GM19468 (cell line): ENCODE data around the gene PTPRN2.
"Not testable (repeated sequence)": the region's sequence is repeated elsewhere in the genome, so short reads cannot be mapped to it uniquely, and the experiment has no call there.

Source experiments
- ATAC-seq: cut with Tn5 transposase; IDR thresholded peaks from one replicate; pipeline ENCODE4 v1.9.1; 2021; ENCODE audit warnings: mild to moderate bottlenecking, moderate library complexity, moderate number of reproducible peaks; ENCODE audit not compliant: unreplicated experiment; ENCODE audit errors: extremely low read depth

The PTPRN2 gene

DNA sequence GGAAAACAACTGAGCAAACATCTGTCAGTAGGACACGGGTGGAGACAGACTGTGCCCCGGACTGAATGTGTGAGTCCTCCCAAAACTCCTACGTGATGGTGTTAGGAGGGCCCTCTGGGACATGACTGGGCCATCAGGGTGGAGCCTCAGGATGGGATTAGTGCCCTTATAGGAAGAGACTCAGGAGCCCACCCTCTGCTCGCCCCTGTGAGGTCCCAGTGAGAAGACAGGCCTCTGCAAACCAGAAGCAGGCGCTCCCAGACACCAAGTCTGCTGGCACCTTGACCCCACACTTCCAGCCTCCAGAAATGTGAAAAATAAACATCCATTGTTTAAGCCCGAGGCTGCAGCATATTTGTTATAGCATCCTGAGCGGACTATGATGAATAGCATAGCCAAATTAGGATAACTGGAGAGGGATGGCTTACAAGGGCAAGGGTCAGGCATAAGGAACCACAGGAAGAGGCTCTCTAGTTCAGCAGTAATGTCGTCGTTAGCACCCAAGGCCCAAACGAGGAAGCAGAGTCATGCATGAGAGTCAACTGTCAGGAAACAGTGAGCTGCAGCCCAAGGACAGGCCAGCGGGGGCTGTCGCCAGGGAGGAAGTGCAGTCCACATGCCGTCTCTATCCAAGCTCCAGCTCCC is 50.6 kb downstream of the PTPRN2 start:
- ATAC-seq, result no peak

DNA sequence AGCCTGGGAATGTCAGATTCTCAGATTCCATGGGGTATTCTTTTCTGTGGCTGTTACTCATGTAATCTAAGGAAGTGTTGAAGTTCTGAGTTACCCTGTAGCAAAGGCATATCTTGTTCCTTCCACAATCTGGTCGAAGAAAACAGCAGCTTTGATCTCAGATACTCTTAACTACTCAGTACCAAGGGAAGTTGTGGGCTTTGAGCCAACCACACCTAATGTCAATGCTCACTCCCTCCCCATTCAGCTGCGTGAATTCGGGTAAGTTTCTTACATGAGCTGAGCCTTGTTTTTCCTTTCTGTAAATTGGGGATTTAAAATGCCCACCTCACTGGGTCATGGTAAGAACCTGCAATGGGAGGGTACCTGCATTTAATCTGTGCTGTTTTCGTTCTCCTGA is 52.5 kb downstream of the PTPRN2 start:
- ATAC-seq, result no peak

DNA sequence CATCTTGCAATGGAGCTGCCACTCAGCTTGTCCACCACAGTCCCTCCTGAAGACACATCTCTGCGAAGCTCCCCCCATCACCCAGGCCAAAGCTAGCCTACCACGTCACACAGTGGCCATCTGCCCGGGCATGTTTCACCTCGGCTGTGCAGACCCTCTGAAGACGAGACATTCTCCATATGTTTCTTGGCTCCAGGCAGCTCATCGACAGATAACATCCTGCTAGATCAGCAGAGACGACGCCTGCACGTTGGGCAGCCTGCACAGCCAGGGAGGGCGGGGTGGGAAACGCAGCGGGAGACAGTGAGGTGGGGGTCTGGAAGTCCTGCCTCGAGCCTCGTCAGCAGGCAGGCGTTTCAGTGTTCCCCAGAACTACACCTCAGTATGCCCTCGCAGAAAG is 53.0 kb downstream of the PTPRN2 start:
- ATAC-seq, result no peak

DNA sequence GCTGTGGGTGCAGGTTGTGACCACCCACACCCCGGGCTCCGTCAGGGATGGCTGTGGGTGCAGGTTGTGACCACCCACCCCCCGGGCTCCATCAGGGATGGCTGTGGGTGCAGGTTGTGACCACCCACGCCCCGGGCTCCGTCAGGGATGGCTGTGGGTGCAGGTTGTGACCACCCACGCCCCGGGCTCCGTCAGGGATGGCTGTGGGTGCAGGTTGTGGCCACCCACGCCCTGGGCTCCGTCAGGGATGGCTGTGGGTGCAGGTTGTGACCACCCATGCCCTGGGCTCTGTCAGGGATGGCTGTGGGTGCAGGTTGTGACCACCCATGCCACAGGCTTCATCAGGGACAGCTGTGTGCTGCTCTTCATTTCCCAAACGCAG is 53.5 kb downstream of the PTPRN2 start:
- ATAC-seq, result not testable (repeated sequence)

DNA sequence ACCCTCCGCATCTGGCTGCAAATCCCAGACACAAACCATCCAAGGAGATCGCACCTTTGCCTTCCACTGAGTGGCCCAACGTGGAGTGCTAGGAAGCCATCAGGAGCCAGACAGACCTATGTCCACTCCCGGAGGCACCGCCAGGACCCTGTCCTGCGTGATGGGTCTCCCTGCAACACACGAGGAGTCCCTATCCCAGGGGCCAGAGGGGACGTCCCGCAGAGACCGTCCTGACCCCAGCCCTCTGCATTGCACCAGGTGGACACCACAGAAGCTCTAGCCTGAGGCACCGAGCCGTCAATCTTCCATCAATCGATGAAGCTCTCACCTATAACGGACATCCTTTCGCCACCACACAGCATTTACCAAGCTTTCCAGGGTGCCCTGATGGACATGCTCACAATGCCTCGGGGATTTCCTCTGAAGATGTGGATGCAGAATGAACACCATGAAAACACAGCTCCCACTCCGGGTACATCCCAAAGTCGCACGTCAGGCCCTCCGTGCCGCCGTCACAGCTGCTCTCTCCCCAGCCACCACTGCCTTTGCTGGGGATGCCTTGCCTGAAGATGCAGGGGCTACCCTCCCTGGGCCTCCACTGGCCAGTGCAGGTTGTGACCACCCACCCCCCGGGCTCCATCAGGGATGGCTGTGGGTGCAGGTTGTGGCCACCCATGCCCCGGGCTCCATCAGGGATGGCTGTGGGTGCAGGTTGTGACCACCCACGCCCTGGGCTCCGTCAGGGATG is 54.1 kb downstream of the PTPRN2 start:
- no peak for ATAC-seq

DNA sequence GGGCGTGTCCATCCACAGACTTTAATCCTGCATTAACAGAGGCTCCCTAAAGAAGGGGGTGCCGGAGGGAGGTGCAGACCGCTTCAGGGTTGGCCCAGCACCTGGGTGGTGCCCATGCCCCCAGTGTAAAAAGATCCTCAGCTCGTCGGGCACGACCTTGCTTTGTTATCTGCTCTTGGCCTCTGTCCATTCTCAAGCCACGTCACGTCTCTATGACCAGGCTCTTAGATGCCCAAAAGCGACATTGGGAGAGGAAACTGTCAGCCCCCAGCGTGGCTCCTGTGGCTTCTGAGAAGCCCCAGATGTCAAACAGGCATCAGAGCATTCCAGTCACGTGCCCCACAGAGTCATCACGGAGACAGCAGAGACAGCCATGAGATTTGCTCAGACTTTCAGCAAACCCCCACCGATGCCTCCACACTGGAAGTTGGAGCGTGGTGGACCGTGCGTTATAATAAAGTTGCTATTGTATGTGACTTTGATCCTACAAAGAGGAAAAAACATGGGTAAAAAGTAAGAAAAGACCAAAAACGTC is 55.5 kb downstream of the PTPRN2 start:
- ATAC-seq, result no peak

DNA sequence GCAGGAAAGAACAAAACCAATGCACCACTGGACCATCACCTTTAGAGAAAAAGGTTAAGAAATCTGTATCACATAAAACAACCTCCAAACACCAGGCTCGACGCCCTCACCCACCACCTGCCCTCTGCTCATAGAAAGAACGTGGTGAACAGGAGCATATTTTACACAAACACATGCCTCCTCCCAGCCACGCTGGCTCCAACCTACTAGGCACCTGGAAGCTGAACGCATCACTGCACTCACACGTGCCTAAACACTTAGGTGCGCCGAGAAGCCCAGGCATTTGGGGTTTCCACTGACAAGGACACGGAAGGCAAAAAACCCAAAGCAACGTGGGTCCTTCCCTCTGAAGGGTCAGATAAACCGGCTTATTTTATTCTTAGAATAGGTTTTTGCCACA is 56.0 kb downstream of the PTPRN2 start:
- no peak for ATAC-seq

DNA sequence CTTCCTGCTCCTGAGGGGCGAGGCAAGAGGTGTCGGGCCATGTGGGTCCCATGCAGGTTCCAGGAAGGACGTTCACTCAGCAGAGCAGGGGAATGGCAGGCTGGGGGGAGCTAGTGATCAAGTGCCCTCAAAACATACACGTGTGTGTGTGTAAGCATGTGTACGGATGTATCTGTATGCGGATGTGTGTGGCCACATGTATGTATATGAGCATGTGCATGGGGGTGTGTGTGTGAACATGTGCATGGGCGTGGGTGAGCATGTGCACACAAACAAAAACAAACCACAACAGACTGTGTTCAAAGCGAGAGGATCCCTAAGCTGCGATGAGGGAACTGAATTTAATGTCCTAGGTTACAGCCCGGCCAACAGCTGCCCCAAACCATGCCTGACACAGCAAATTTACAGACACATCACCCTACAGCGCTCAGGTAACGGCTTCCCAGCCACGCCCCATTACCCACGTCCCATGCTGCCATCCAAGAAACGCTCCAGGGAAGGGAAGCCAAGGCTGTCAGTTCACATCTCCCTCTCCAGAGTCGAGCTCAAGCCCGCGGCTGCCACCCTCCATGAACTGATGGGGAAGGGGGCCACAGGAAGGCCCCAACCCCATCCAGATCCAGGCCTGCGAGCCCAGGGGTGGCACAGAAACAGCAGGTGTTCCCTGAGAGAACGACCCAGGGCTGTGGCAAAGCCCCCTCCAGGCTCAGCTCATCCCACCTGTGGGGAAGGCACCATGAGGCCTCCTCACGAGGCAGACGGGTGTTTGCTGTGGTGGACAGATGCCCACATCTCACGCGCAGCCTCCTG is 56.6 kb downstream of the PTPRN2 start:
- no peak for ATAC-seq

DNA sequence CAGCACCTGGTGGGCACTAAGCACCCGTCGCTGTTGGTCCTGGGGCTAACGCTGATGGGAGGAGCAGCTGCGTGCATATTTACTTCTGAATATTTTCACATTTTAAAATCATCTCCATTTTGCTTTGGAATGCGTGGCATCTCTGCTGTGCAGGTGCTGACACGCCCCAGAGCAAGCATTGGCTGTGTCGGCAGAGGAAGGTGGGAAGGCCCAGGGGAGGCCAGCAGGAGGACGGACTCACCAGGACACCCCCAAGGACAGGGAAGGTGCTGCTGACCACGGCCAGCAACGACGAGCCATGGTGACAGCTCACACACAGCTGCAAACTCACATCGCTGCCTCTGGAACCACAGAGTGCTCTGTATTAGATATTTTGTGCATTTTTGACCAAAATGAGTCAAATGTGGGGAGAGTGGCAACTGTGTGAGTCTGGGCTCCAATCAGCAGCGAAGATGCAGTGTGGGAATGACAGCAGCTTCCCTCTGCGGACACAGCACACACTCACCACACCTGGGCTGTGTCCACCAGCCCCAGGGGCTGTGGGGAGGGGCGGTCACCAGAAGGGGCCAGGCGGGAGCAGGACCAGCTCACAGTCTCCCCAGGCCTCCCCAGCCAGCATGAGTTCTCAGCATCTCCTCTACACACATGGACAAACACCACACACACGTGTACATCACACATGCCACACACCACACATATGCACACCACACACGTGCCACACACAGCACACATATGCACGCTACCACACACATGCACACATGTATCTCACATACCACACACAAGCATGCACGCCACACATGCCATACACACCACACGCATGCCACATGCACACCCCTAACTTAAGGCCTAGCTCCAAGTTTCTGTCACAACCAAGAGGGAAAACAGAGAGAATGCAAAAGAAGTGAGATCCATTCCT is 58.2 kb downstream of the PTPRN2 start:
- no peak for ATAC-seq

DNA sequence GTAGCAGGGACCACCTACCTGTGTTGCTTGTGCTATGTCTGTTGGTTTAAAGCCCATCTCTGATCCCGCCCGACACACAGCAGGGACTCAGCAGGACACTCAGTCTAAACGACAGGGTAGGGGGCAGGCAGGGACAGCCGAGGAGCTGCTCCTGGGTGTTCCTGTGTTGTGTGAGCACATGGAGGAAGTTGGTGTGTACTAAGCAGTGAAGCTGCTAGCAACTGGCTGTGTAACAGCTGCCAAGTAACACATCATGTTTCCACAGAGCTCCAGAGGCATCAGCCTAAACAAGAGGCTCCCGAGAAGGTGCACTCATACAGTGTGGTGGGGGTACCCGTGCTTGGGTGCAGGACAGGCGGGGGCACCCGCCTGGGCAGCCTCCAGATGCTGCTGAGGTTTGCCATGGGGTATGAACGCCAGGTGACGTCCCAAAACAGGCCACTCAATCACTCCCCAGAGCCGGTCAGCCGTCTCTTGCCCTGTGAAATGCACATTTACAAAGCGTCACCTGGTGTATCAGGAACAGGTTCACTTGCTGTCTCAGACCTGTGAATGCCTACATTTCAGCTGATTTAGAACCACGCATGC is 59.6 kb downstream of the PTPRN2 start:
- ATAC-seq, result no peak

DNA sequence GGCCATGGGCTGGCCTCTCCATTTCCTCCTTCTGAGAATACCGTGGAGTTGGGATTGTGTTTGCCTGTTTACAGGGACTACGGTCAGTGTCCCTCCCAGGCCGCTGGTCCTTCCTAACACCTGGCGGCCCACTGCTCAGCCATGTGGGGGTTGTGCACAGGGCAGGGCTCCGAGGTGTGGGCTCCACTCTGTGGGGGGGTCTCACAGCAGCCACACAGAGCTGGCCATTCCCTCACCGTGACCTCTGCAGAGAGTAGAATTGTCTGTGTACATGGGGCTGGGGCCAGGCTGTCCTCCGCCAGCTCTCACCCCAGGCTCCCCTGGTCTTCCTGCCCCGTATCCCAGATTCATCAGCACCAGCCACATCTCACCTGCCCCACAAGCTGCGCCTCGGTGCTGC is 60.1 kb downstream of the PTPRN2 start:
- ATAC-seq, result no peak

DNA sequence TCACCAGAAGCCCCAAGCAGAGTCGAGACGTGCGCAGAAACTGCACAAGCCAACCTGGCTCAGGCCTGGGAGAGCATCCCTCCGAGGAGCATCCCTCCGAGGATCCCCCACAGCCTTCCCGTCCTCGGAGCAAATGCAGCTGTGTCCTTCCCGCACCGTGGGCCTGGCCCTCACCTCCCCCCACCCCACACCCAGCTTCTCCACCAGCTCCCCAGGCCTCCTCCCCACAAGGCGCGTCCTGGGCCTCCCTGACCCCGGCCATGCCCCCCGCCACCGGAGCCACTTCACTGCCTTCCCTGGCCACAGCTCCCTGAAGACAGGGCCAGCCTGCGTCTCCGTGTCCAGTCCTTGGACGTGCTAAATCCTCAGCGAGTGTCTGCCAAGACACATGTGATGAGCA is 60.6 kb downstream of the PTPRN2 start:
- ATAC-seq, result no peak

DNA sequence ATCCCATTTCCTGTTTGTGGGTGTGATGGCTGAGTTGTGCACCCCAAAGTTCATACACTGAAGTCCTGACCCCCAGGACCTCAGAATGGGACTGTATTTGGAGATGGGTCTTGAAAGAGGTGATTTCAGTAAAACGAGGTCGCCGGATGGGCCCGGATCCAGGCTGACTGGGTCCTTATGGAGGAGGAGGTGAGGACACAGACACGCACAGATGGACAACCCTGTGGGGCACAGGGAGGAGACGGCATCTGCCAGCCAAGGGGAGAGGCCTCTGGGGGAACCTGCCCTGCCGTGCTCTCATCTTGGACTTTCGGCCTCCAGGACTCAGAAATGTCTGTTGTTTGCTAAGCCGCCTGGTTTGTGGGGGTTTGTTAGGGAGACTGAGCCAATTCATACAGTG is 61.1 kb downstream of the PTPRN2 start:
- ATAC-seq, result no peak

DNA sequence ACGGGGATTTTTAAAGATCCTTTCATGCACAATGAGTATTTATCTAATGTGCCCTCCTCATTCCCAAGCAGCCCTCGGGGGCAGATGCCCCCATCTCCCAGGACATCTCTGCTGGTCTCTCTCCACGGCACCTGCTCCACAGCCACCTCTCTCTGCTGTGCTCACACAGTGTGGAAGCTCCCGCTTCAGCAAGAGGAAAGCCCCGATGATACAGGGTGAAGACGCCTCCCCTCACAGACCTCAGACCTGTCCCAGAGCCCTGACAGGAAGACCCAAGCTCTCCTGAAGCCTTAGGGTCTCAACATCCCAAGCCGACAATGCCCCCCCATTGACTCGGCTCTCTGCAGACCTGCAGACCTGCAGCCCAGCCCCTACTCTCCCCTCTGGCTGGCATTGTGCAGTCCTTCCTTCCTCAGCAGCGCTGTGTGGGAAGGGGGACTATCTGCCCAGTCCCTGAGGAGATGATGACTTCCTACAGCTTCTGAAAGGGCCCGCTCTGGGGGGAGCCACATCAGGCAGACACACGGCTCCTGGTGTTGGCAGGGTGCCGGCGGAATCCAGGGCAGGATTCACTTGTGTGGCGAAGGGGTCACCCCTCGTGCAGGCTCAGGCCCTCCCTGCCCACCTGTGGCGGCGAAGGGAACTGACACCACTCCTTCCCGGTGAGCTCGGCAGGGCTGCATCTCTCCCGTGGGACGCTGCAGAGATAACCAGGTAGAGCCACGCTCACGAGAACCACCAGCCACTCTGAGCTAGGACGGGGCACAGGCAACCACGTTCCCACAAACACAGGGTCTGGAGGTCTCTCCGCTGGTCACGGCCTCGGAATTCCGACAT is 61.8 kb downstream of the PTPRN2 start:
- ATAC-seq, result no peak

DNA sequence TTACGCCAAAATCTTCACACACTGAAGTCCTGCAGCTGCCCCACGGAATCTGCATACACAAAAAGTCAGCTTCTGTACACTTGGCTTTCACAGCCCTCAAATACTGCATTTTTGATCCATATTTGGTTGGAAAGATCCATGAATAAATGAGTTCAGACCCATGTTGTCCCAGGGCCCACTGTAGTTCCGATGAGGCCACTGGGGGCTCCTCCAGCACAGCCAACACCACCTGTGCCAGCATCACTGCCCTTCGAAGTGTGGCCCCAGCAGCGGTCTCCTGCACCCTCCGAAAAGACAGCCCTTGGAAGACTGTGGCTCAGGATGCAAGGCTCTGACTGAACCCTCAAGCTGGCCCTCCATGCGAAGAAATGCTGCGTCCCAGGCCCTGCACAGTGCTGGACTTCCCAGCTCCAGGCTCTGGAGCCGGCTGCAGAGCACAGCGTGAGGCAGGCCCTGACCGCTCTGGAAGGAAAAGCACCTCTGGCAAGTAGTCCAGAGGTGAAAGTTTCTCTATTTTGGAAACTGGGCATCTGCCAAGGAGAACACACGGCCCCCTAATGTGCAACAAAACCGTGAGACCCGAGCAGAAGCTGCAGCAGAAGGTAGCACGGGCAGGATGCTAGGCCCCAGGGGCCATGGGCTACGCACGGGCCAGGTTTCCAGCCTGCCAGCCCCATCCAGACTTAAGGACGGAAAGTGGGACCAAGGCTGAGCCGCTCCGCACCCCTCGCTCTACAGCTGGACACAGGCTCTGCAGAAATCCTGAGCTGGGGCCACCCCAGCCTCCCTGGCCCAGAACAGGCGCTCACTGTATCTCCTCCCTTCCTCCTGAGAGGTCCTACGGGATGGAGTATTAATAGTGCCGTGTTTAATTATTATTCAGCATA is 62.6 kb downstream of the PTPRN2 start:
- no peak for ATAC-seq

DNA sequence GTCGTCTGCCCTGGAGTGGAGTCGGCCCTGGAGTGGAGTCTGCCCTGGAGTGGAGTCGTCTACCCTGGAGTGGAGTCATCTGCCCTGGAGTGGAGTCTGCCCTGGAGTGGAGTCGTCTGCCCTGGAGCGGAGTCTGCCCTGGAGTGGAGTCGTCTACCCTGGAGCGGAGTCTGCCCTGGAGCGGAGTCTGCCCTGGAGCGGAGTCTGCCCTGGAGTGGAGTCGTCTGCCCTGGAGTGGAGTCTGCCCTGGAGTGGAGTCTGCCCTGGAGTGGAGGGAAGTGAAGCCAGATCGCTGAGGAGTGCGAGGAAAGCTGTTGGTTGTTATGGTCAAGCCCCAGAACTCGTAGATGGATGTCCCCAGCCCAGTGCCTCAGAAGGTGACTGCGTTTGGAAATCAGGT is 63.3 kb downstream of the PTPRN2 start:
- not testable (repeated sequence) for ATAC-seq

DNA sequence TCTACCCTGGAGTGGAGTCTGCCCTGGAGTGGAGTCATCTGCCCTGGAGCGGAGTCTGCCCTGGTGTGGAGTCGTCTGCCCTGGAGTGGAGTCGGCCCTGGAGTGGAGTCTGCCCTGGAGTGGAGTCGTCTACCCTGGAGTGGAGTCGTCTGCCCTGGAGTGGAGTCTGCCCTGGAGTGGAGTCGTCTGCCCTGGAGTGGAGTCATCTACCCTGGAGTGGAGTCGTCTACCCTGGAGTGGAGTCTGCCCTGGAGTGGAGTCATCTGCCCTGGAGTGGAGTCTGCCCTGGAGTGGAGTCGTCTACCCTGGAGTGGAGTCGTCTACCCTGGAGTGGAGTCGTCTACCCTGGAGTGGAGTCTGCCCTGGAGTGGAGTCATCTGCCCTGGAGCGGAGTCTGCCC is 63.7 kb downstream of the PTPRN2 start:
- ATAC-seq, result not testable (repeated sequence)
